Measurements from ENCODE around the gene GALM. TPM values are rescaled to one million over a fixed set of nuclear protein-coding genes. Genes with fewer than 3 reads are reported as not detected.
A peak's percentile ranks its signal among the peaks of the same experiment; 100 is the strongest.

The GALM gene
- total and polyA plus RNA-seq, 2 of the 13 experiments (the other 11 are each of a cell fraction or from before 2014, with no cell fraction given) = 65.5 to 90.0 TPM

DNA sequence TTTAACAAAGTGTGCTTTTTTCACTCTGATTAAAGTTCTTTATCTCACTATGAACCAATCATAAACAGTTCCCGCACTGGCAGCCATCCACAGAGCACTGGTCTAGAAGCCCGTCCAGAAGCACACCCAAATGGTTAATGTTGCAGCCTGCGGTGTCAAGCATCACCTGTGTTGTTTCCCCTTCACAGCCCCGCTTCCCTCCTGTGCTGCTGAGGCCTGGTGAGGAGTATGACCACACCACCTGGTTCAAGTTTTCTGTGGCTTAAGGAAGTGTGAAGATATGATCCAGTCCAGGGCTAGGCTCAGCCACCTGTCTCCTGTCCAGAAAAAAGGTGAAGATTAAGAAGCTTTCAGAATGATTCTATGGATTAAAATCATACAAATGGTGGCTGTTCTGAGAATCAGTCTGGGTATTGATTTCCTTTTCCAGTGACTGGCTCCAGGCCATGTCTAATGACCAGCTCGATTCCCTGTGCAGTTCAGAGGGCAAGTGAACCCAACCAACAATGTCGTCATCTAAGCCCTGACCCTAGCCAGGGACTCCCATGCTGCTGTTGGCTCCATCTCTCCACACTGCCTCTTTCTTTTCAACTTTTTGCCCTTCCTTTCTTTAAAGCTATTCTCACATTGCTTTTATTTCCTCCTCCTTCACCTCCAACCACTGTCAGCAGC, 67.5 kb downstream of the GALM start (continued):
- TF ChIP-seq, protein P1, sequence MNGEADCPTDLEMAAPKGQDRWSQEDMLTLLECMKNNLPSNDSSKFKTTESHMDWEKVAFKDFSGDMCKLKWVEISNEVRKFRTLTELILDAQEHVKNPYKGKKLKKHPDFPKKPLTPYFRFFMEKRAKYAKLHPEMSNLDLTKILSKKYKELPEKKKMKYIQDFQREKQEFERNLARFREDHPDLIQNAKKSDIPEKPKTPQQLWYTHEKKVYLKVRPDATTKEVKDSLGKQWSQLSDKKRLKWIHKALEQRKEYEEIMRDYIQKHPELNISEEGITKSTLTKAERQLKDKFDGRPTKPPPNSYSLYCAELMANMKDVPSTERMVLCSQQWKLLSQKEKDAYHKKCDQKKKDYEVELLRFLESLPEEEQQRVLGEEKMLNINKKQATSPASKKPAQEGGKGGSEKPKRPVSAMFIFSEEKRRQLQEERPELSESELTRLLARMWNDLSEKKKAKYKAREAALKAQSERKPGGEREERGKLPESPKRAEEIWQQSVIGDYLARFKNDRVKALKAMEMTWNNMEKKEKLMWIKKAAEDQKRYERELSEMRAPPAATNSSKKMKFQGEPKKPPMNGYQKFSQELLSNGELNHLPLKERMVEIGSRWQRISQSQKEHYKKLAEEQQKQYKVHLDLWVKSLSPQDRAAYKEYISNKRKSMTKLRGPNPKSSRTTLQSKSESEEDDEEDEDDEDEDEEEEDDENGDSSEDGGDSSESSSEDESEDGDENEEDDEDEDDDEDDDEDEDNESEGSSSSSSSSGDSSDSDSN (CRISPR knock-in tag; IDR thresholded peaks at IDR 0.05) = 0 out of 2 replicates have a peak, but pooled peaks have one; percentile 40
- no peak for TF ChIP-seq MAFG (CRISPR knock-in tag; IDR thresholded peaks at IDR 0.05)

DNA sequence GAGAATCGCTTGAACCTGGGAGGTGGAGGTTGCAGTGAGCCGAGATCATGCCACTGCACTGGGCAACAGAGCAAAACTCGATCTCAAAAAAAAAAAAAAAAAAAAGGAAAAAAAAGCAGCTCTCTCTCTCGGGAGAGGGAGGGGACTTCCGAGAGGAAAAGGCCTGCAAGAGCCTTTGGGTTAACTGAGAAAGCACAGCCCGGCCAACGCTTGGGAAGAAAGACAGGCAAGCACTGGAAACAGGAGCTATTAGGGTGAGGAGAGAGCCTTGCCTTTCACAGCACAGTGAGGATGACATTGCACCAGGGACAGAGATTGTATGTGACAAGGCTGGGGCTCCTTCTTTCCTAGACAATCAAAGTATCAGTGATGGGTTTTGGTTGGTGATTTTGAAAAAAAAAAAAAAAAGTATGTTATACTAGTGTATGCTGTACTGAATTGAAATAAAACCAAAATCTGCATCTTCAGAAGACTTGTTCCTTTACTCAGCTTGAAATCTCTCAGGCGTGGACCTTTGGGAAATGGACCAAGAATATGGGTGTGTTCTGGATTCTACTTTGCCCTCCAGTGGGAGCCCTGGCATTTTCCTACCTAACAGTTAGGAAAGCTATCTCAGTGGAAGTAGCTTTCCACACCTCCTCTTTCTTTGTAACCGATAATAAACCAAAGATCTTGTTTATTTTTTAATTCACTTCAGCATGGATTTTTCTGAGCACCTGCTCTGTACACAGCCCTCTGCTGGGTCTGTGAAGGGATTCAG, 68.6 kb downstream of the GALM start:
- H3K27me3 ChIP-seq (ENCODE audit: control insufficient read depth in 1 of 2, insufficient read depth in 2 of 2, low read length in 2 of 2) = no peaks in the 10 kb centered on the region
- no peaks in the 10 kb centered on the region for H4K20me1 ChIP-seq (ENCODE audit: insufficient read depth, low read length)
- TF ChIP-seq ZNF546 (CRISPR knock-in tag; conservative IDR thresholded peaks at IDR 0.05) (no peak), THAP11 (CRISPR knock-in tag; IDR thresholded peaks at IDR 0.05) (no peak), RELA (CRISPR knock-in tag; IDR thresholded peaks at IDR 0.05) (no peak), ZNF557 (CRISPR knock-in tag; IDR thresholded peaks at IDR 0.05) (no peak), CEBPG (CRISPR knock-in tag; IDR thresholded peaks at IDR 0.05) (no peak), ZNF44 (CRISPR knock-in tag; IDR thresholded peaks at IDR 0.05) (no peak), ZNF773 (CRISPR knock-in tag; IDR thresholded peaks at IDR 0.05; ENCODE audit: borderline replicate concordance) (no peak), PAWR (CRISPR knock-in tag; IDR thresholded peaks at IDR 0.05; ENCODE audit: borderline replicate concordance) (no peak), MLLT10 (CRISPR knock-in tag; IDR thresholded peaks at IDR 0.05) (no peak), SRY (CRISPR knock-in tag; IDR thresholded peaks at IDR 0.05) (no peak), JUNB (CRISPR knock-in tag; IDR thresholded peaks at IDR 0.05; ENCODE audit: borderline replicate concordance) (no peak), ZNF558 (CRISPR knock-in tag; IDR thresholded peaks at IDR 0.05; ENCODE audit: borderline replicate concordance) (no peak)
- TF ChIP-seq, protein P2, sequence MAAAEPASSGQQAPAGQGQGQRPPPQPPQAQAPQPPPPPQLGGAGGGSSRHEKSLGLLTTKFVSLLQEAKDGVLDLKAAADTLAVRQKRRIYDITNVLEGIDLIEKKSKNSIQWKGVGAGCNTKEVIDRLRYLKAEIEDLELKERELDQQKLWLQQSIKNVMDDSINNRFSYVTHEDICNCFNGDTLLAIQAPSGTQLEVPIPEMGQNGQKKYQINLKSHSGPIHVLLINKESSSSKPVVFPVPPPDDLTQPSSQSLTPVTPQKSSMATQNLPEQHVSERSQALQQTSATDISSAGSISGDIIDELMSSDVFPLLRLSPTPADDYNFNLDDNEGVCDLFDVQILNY (CRISPR knock-in tag; conservative IDR thresholded peaks at IDR 0.05) = no peak
- TF ChIP-seq, protein P3, sequence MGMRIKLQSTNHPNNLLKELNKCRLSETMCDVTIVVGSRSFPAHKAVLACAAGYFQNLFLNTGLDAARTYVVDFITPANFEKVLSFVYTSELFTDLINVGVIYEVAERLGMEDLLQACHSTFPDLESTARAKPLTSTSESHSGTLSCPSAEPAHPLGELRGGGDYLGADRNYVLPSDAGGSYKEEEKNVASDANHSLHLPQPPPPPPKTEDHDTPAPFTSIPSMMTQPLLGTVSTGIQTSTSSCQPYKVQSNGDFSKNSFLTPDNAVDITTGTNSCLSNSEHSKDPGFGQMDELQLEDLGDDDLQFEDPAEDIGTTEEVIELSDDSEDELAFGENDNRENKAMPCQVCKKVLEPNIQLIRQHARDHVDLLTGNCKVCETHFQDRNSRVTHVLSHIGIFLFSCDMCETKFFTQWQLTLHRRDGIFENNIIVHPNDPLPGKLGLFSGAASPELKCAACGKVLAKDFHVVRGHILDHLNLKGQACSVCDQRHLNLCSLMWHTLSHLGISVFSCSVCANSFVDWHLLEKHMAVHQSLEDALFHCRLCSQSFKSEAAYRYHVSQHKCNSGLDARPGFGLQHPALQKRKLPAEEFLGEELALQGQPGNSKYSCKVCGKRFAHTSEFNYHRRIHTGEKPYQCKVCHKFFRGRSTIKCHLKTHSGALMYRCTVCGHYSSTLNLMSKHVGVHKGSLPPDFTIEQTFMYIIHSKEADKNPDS (CRISPR knock-in tag; IDR thresholded peaks at IDR 0.05) = no peak
- TF ChIP-seq, protein P4, sequence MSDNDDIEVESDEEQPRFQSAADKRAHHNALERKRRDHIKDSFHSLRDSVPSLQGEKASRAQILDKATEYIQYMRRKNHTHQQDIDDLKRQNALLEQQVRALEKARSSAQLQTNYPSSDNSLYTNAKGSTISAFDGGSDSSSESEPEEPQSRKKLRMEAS (IDR thresholded peaks at IDR 0.05) = no peak
- ATAC-seq (no peak), FAIRE-seq (no peak), DNase-seq (ENCODE audit: low spot score) (no peak)
- POLR2A ChIA-PET = interaction anchor here (1.3 to 5.5 kb wide), 3 partner anchors 10 to 153 kb away, joined by 4 to 92 read pairs (median 5); partner anchors contain the start of gene SRSF7
- H3K4me1 ChIP-seq (ENCODE audit: insufficient read depth, low read length) = peaks cover 66% of the 10 kb centered on the region
- peaks cover 17 to 32% of the 10 kb centered on the region in 2 experiments for H3K36me3 ChIP-seq (replicated peaks in 1 of 2; ENCODE audit: control insufficient read depth in 1 of 2, insufficient read depth in 2 of 2, low read length in 2 of 2)
- H3K27ac ChIP-seq (ENCODE audit: extremely low read length, insufficient read depth, low read length) = peak overlapping the region; percentile 40
- no peak overlapping the region for H3K4me2 ChIP-seq (ENCODE audit: low read depth, low read length)
- intact Hi-C loops (cut with micrococcal nuclease; ENCODE audit: unreplicated experiment) (loop anchor here (5.0 to 10.0 kb wide), 2 partner anchors 47 to 360 kb away; partner anchors contain the start of gene ATL2), in situ Hi-C loops (cut with HindIII; ENCODE audit: extremely low pct_ligation_motif_present, low pct_unique_long_range_greater_than_20kb) (loop anchor here (5.0 to 25.0 kb wide), 2 partner anchors 197 to 422 kb away; no protein-coding TSS in a partner anchor)
- no peak overlapping the region for H3K9ac ChIP-seq (ENCODE audit: insufficient read depth, low read depth, low read length)
- H3K79me2 ChIP-seq (ENCODE audit: insufficient read depth, low read length) = no peaks in the 10 kb centered on the region
- H3K4me3 ChIP-seq (replicated peaks in 1 of 3; ENCODE audit: insufficient read depth in 1 of 3, low read depth in 2 of 3, low read length in 3 of 3) = no peak overlapping the region
- TSS peak; percentile 86 for BruUV-seq (replicated peaks)
- H3K9me3 ChIP-seq (ENCODE audit: low read length) = no peaks in the 10 kb centered on the region
- no peak overlapping the region for H2AFZ ChIP-seq (ENCODE audit: low read length)
- WGBS (ENCODE audit: low lambda C conversion rate) = 94% methylated on average over 9 of the region's 9 CpGs
- CTCF ChIA-PET (ENCODE audit: low intra/inter-chr PET ratio, low total read pairs) = no interaction called here

All from HepG2 (cell line).